Measurements from ENCODE around the gene MGAM2.

MGAM2 gene

GRCh38 chr7:142158736-142159496 lies 47.4 kb downstream of the MGAM2 start:
- no peak overlapping the region for H3K4me3 ChIP-seq (ENCODE audit: low read length)
- no peak for DNase-seq (ENCODE audit: low read depth, low spot score)

GRCh38 chr7:142161921-142162320 lies 50.4 kb downstream of the MGAM2 start:
- H3K4me3 ChIP-seq (ENCODE audit: low read length): no peak overlapping the region
- no peak for DNase-seq (ENCODE audit: low read depth, low spot score)

GRCh38 chr7:142168746-142169145 lies 57.2 kb downstream of the MGAM2 start:
- H3K4me3 ChIP-seq (ENCODE audit: low read length): no peak overlapping the region
- no peak for DNase-seq (ENCODE audit: low read depth, low spot score)

GRCh38 chr7:142172932-142173331 lies 61.4 kb downstream of the MGAM2 start:
- no peak for DNase-seq (ENCODE audit: low read depth, low spot score)
- H3K4me3 ChIP-seq (ENCODE audit: low read length): no peak overlapping the region

GRCh38 chr7:142174441-142174840 lies 62.9 kb downstream of the MGAM2 start:
- DNase-seq (ENCODE audit: low read depth, low spot score): no peak
- H3K4me3 ChIP-seq (ENCODE audit: low read length): no peak overlapping the region

- no peak overlapping the region for H3K4me3 ChIP-seq (ENCODE audit: low read length)
- DNase-seq (ENCODE audit: low read depth, low spot score): no peak
Measured at GRCh38 chr7:142175594-142175993, 64.1 kb downstream of the MGAM2 start.

GRCh38 chr7:142176901-142177300 lies 65.4 kb downstream of the MGAM2 start:
- DNase-seq (ENCODE audit: low read depth, low spot score): no peak
- H3K4me3 ChIP-seq (ENCODE audit: low read length): no peak overlapping the region

GRCh38 chr7:142177869-142178268 lies 66.4 kb downstream of the MGAM2 start:
- DNase-seq (ENCODE audit: low read depth, low spot score): no peak
- no peak overlapping the region for H3K4me3 ChIP-seq (ENCODE audit: low read length)

GRCh38 chr7:142180426-142180825 lies 68.9 kb downstream of the MGAM2 start:
- H3K4me3 ChIP-seq (ENCODE audit: low read length): no peak overlapping the region
- no peak for DNase-seq (ENCODE audit: low read depth, low spot score)

GRCh38 chr7:142181211-142181610 lies 69.7 kb downstream of the MGAM2 start:
- H3K4me3 ChIP-seq (ENCODE audit: low read length): no peak overlapping the region
- DNase-seq (ENCODE audit: low read depth, low spot score): no peak

- no peak overlapping the region for H3K4me3 ChIP-seq (ENCODE audit: low read length)
- DNase-seq (ENCODE audit: low read depth, low spot score): no peak
Measured at GRCh38 chr7:142181966-142182365, 70.4 kb downstream of the MGAM2 start.

GRCh38 chr7:142185069-142185468 lies 73.6 kb downstream of the MGAM2 start:
- no peak for DNase-seq (ENCODE audit: low read depth, low spot score)
- H3K4me3 ChIP-seq (ENCODE audit: low read length): no peak overlapping the region

GRCh38 chr7:142185801-142186200 lies 74.3 kb downstream of the MGAM2 start:
- no peak for DNase-seq (ENCODE audit: low read depth, low spot score)
- H3K4me3 ChIP-seq (ENCODE audit: low read length): no peak overlapping the region

- DNase-seq (ENCODE audit: low read depth, low spot score): no peak
Measured at GRCh38 chr7:142188154-142188553, 76.6 kb downstream of the MGAM2 start.

GRCh38 chr7:142188846-142189245 lies 77.3 kb downstream of the MGAM2 start:
- no peak overlapping the region for H3K4me3 ChIP-seq (ENCODE audit: low read length)
- DNase-seq (ENCODE audit: low read depth, low spot score): peak; percentile 18

More at GRCh38 chr7:142188154-142188553, 76.6 kb downstream of the MGAM2 start:
- H3K4me3 ChIP-seq (ENCODE audit: low read length): no peak overlapping the region

GRCh38 chr7:142194201-142194600 lies 82.7 kb downstream of the MGAM2 start:
- no peak for DNase-seq (ENCODE audit: low read depth, low spot score)
- no peak overlapping the region for H3K4me3 ChIP-seq (ENCODE audit: low read length)

GRCh38 chr7:142196066-142196840 lies 84.7 kb downstream of the MGAM2 start:
- no peak for DNase-seq (ENCODE audit: low read depth, low spot score)
- no peak overlapping the region for H3K4me3 ChIP-seq (ENCODE audit: low read length)

GRCh38 chr7:142200206-142200605 lies 88.7 kb downstream of the MGAM2 start:
- no peak overlapping the region for H3K4me3 ChIP-seq (ENCODE audit: low read length)
- no peak for DNase-seq (ENCODE audit: low read depth, low spot score)

GRCh38 chr7:142228537-142229104 lies 117.1 kb downstream of the MGAM2 start:
- no peak for DNase-seq (ENCODE audit: low read depth, low spot score)
- no peak overlapping the region for H3K4me3 ChIP-seq (ENCODE audit: low read length)

- peak; percentile 10 for DNase-seq (ENCODE audit: low read depth, low spot score)
- H3K4me3 ChIP-seq (ENCODE audit: low read length): no peak overlapping the region
Measured at GRCh38 chr7:142231716-142232115, 120.2 kb downstream of the MGAM2 start.
